Aorta (tissue), 5 donors: ENCODE data around the gene IL18BP. TPM values are rescaled to one million over a fixed set of nuclear protein-coding genes. Genes with fewer than 3 reads are reported as not detected.

Source experiments
- ATAC-seq: fragments of 200-7000 bp; cut with Tn5 transposase; one replicate; pipeline ENCODE4 v1.9.1; 2022; ENCODE audit warnings: moderate library complexity; ENCODE audit not compliant: low FRiP score
- DNase-seq, 2 donors: peaks; one replicate each; pipeline ENCODE4 v3.0.0-alpha.2; 2020
- H3K27ac ChIP-seq, 2 donors: one replicate each; pipeline ENCODE4 v1.5.1; 2013; ENCODE audit warnings: low read length in 2 of 2, mild to moderate bottlenecking in 2 of 2, moderate library complexity in 2 of 2, control low read depth in 1 of 2, inconsistent platforms in 1 of 2, low read depth in 1 of 2
- H3K27me3 ChIP-seq, 2 donors: one replicate each; pipeline ENCODE4 v1.6.1; 2013; ENCODE audit warnings: control low read depth in 1 of 2, low read length in 1 of 2, mild to moderate bottlenecking in 1 of 2, moderate library complexity in 1 of 2; ENCODE audit not compliant: insufficient read depth in 2 of 2, control insufficient read depth in 1 of 2
- H3K36me3 ChIP-seq, 2 donors: one replicate each; pipeline ENCODE4 v1.6.1; 2013; ENCODE audit warnings: control low read depth in 1 of 2, low read length in 1 of 2, mild to moderate bottlenecking in 1 of 2; ENCODE audit not compliant: insufficient read depth in 2 of 2, control insufficient read depth in 1 of 2
- H3K4me1 ChIP-seq, 2 donors: one replicate each; pipeline ENCODE4 v1.6.1; 2013; ENCODE audit warnings: low read length in 2 of 2, control low read depth in 1 of 2, mild to moderate bottlenecking in 1 of 2, moderate library complexity in 1 of 2; ENCODE audit not compliant: insufficient read depth in 2 of 2, control insufficient read depth in 1 of 2
- H3K4me3 ChIP-seq, 2 donors: one replicate each; pipeline ENCODE4 v1.5.1; 2013; ENCODE audit warnings: low read length in 2 of 2, control low read depth in 1 of 2, mild to moderate bottlenecking in 1 of 2
- H3K9me3 ChIP-seq: one replicate; pipeline ENCODE4 v1.6.1; 2013; ENCODE audit warnings: mild to moderate bottlenecking, low read length; ENCODE audit not compliant: control insufficient read depth
- WGBS, 2 donors: extraction: QIAGEN DNeasy Blood & Tissue Kit; methylation state at CpG; one replicate each; pipeline ENCODE4 v1.1.7; 2013; 5-methylcytosine and 5-hydroxymethylcytosine counted together
- intact Hi-C, 2 donors: fragments of 100-400 bp; cut with DNase I; formaldehyde crosslinking; loops; one replicate each; pipeline versions ENCODE4 v1.14.2 to v1.15.0; 2022
- polyA plus RNA-seq, 2 donors: library from polyadenylated mRNA; stranded (reverse); fragments of 200-250 nt; gene quantifications; one replicate each; pipeline ENCODE4 v1.2.3, GENCODE V29; 2013
- total RNA-seq, 2 donors: library from RNA; stranded (reverse); fragmentation: NEBNext Ultra II Directional; extraction: Animal tissue kit (Norgen Biotek cat#: 25700); gene quantifications; one replicate each; pipeline ENCODE4 v1.2.1, GENCODE V29; 2021
- donor health status: healthy with polysubstance abuse.
- donor health status: Bipolar disorder and iron deficiency.
- donor health status: DM: no; HTN: no; CAD: no.
- donor health status: DM: no; HTN: no; CAD: no.
- donor health status: DM: yes; HTN: yes; CAD: no.

IL18BP gene
- total and polyA plus RNA-seq, 4 donors: 7.8 to 24.8 (median 12.8) TPM

GRCh38 chr11:72040491-72041363 is 42.0 kb downstream of the IL18BP start:
- Histone ChIP-seq H3K4me1 (peaks cover 12 to 13% of the 10 kb centered on the region in 2 donors), H3K36me3 (no peaks in the 10 kb centered on the region)

GRCh38 chr11:72041364-72042063 is 42.8 kb downstream of the IL18BP start:
- ATAC-seq (peak; percentile 73), DNase-seq (peak; percentile 85)
- Histone ChIP-seq H3K9me3 (no peaks in the 10 kb centered on the region), H3K27me3 (no peaks in the 10 kb centered on the region), H3K4me1 (peaks cover 10 to 13% of the 10 kb centered on the region in 2 donors), H3K36me3 (no peaks in the 10 kb centered on the region), H3K4me3 (peak overlapping the region; percentile 30 to 82), H3K27ac (peak overlapping the region; percentile 89 to 91)
- intact Hi-C loops: loop anchor here (1.0 to 5.0 kb wide), 3 partner anchors 36 to 181 kb away; partner anchors contain the start of genes LRRC51 (in 1 of the 2) and NUMA1 (in 1 of the 2)
- 0 to 1% methylated on average over 20 to 23 of the region's 23 CpGs for WGBS, 2 donors

More at GRCh38 chr11:72040491-72041363, 42.0 kb downstream of the IL18BP start:
- Histone ChIP-seq H3K27ac (peak overlapping the region; percentile 46 to 91), H3K27me3 (no peaks in the 10 kb centered on the region), H3K4me3 (peak overlapping the region; percentile 30 to 82), H3K9me3 (no peaks in the 10 kb centered on the region)
- ATAC-seq (peak; percentile 92), DNase-seq (peak; percentile 98)
- 0% methylated on average over 23 of the region's 23 CpGs for WGBS, 2 donors
- intact Hi-C loops: loop anchor here (1.0 to 5.0 kb wide), 3 partner anchors 37 to 182 kb away; partner anchors contain the start of genes LRRC51 (in 1 of the 2) and NUMA1 (in 1 of the 2)

- DNase-seq: no peak
- no peaks in the 10 kb centered on the region for H3K9me3 ChIP-seq
- WGBS, 2 donors: 12% methylated on average over 5 of the region's 5 CpGs
- H3K4me3 ChIP-seq: peak overlapping the region; percentile 23 to 30
- no peaks in the 10 kb centered on the region for H3K36me3 ChIP-seq
- H3K27ac ChIP-seq: peak overlapping the region; percentile 89 to 91
- ATAC-seq: no peak
- H3K4me1 ChIP-seq: peaks cover 8 to 9% of the 10 kb centered on the region in 2 donors
- no peaks in the 10 kb centered on the region for H3K27me3 ChIP-seq
- intact Hi-C loops: loop anchor here in 1 of 2 donors (5.0 kb wide), 1 partner anchor 35 kb away; no protein-coding TSS in a partner anchor
Measured at GRCh38 chr11:72042064-72042745, 43.5 kb downstream of the IL18BP start.

- Histone ChIP-seq H3K9me3 (no peaks in the 10 kb centered on the region), H3K27ac (no peak overlapping the region), H3K27me3 (no peaks in the 10 kb centered on the region), H3K4me1 (no peaks in the 10 kb centered on the region), H3K4me3 (no peak overlapping the region), H3K36me3 (no peaks in the 10 kb centered on the region)
- ATAC-seq (no peak), DNase-seq (no peak)
- intact Hi-C loops: no loop called here
- 88 to 89% methylated on average over 5 of the region's 5 CpGs for WGBS, 2 donors
Measured at GRCh38 chr11:72045849-72046248, 47.1 kb downstream of the IL18BP start.

GRCh38 chr11:72048766-72049460 is 50.2 kb downstream of the IL18BP start:
- H3K36me3 ChIP-seq: no peaks in the 10 kb centered on the region
- ATAC-seq (no peak), DNase-seq (no peak)
- H3K27me3 ChIP-seq: no peaks in the 10 kb centered on the region
- H3K9me3 ChIP-seq: no peaks in the 10 kb centered on the region
- peaks cover 0 to 2% of the 10 kb centered on the region in 2 donors for H3K4me1 ChIP-seq
- intact Hi-C loops: no loop called here
- 89 to 94% methylated on average over 3 of the region's 3 CpGs for WGBS, 2 donors
- H3K4me3 ChIP-seq: no peak overlapping the region
- no peak overlapping the region for H3K27ac ChIP-seq

Other genes starting within 250 kb of the IL18BP start
- gene DEFB108B, start 165.7 kb upstream of the IL18BP start, total RNA-seq: not detected
- not detected for gene DEFB108B, start 165.7 kb upstream of the IL18BP start, polyA plus RNA-seq
- gene DEFB131B, start 120.5 kb upstream of the IL18BP start, total RNA-seq: not detected
- gene DEFB131B, start 120.5 kb upstream of the IL18BP start, polyA plus RNA-seq: not detected
- gene XNDC1N, start 70.3 kb upstream of the IL18BP start, total RNA-seq: 10 to 100 TPM in 1 of 2 donors, 1 to 10 TPM in 1; 8.2 to 12.8 TPM
- gene XNDC1N, start 70.3 kb upstream of the IL18BP start, polyA plus RNA-seq: 1 to 10 TPM; 3.9 to 4.7 TPM
- 10 to 100 TPM; 38.3 to 38.6 TPM for gene RNF121, start 69.9 kb upstream of the IL18BP start, total RNA-seq
- gene RNF121, start 69.9 kb upstream of the IL18BP start, polyA plus RNA-seq: 10 to 100 TPM; 20.8 to 22.8 TPM
- gene NUMA1, start 81.6 kb downstream of the IL18BP start, total RNA-seq: 100 to 1,000 TPM; 150 to 241 TPM
- gene NUMA1, start 81.6 kb downstream of the IL18BP start, polyA plus RNA-seq: 100 to 1,000 TPM in 1 of 2 donors, 10 to 100 TPM in 1; 40.4 to 322 TPM
- 1 to 10 TPM; 6.6 to 8.5 TPM for gene LRRC51, start 81.9 kb downstream of the IL18BP start, total RNA-seq
- 10 to 100 TPM in 1 of 2 donors, 1 to 10 TPM in 1; 8.6 to 12.8 TPM for gene LRRC51, start 81.9 kb downstream of the IL18BP start, polyA plus RNA-seq
- gene LAMTOR1, start 104.4 kb downstream of the IL18BP start, total RNA-seq: 10 to 100 TPM; 61.1 to 62.6 TPM
- 100 to 1,000 TPM; 100 to 160 TPM for gene LAMTOR1, start 104.4 kb downstream of the IL18BP start, polyA plus RNA-seq
- gene TOMT, start 107.0 kb downstream of the IL18BP start, total RNA-seq: not detected
- not detected for gene TOMT, start 107.0 kb downstream of the IL18BP start, polyA plus RNA-seq
- gene ANAPC15, start 113.8 kb downstream of the IL18BP start, total RNA-seq: 10 to 100 TPM; 24.6 to 24.7 TPM
- 10 to 100 TPM; 48.5 to 71.6 TPM for gene ANAPC15, start 113.8 kb downstream of the IL18BP start, polyA plus RNA-seq
- 1 to 10 TPM in 1 of 2 donors, not detected in 1; 4.7 TPM for gene FOLR3, start 136.8 kb downstream of the IL18BP start, total RNA-seq
- not detected for gene FOLR3, start 136.8 kb downstream of the IL18BP start, polyA plus RNA-seq
- gene FOLR1, start 193.2 kb downstream of the IL18BP start, total RNA-seq: not detected
- not detected for gene FOLR1, start 193.2 kb downstream of the IL18BP start, polyA plus RNA-seq
- 10 to 100 TPM; 27.7 to 85.2 TPM for gene FOLR2, start 217.9 kb downstream of the IL18BP start, total RNA-seq
- 10 to 100 TPM in 1 of 2 donors, 1 to 10 TPM in 1; 8.8 to 25.3 TPM for gene FOLR2, start 217.9 kb downstream of the IL18BP start, polyA plus RNA-seq
- 100 to 1,000 TPM; 130 to 166 TPM for gene INPPL1, start 225.9 kb downstream of the IL18BP start, total RNA-seq
- 100 to 1,000 TPM in 1 of 2 donors, 10 to 100 TPM in 1; 21.9 to 135 TPM for gene INPPL1, start 225.9 kb downstream of the IL18BP start, polyA plus RNA-seq
- not detected for gene PHOX2A, start 245.3 kb downstream of the IL18BP start, total RNA-seq
- gene PHOX2A, start 245.3 kb downstream of the IL18BP start, polyA plus RNA-seq: not detected